HEK293 (cell line): ENCODE results near the gene HDC.

Experiments
- KLF1 ChIP-seq: fragments of 450-650 bp; formaldehyde crosslinking; IDR thresholded peaks from 2 replicates; pipeline ENCODE4 v1.5.1; 2016; ENCODE audit warnings: missing biosample characterization, missing genetic modification characterization
- KLF17 ChIP-seq: fragments of 450-650 bp; formaldehyde crosslinking; IDR thresholded peaks from 2 replicates; pipeline ENCODE4 v1.5.1; 2016; ENCODE audit warnings: missing biosample characterization, missing genetic modification characterization
- KLF8 ChIP-seq: fragments of 450-650 bp; formaldehyde crosslinking; IDR thresholded peaks from 2 replicates; pipeline ENCODE4 v1.5.1; 2016; ENCODE audit warnings: missing biosample characterization, missing genetic modification characterization
- REST ChIP-seq: fragments of 450-650 bp; formaldehyde crosslinking; IDR thresholded peaks from 2 replicates; pipeline ENCODE4 v1.5.1; 2016; ENCODE audit warnings: missing biosample characterization, missing genetic modification characterization
- SP2 ChIP-seq: fragments of 450-650 bp; formaldehyde crosslinking; IDR thresholded peaks from 2 replicates; pipeline ENCODE4 v1.5.1; 2016; ENCODE audit warnings: missing biosample characterization, missing genetic modification characterization
- ZBTB1 ChIP-seq: fragments of 450-650 bp; formaldehyde crosslinking; IDR thresholded peaks from 2 replicates; pipeline ENCODE4 v1.5.1; 2016; ENCODE audit warnings: missing biosample characterization, missing genetic modification characterization
- ZBTB21 ChIP-seq: fragments of 450-650 bp; formaldehyde crosslinking; IDR thresholded peaks from 2 replicates; pipeline ENCODE4 v1.5.1; 2017; ENCODE audit warnings: missing biosample characterization, missing genetic modification characterization
- ZBTB26 ChIP-seq: fragments of 450-650 bp; formaldehyde crosslinking; optimal IDR thresholded peaks from 2 replicates; pipeline ENCODE3; 2016; ENCODE audit warnings: missing biosample characterization, mild to moderate bottlenecking, missing genetic modification characterization
- ZFP3 ChIP-seq: fragments of 450-650 bp; formaldehyde crosslinking; IDR thresholded peaks from 2 replicates; pipeline ENCODE4 v1.5.1; 2016; ENCODE audit warnings: low read depth, missing biosample characterization, missing genetic modification characterization
- ZFP37 ChIP-seq: fragments of 450-650 bp; formaldehyde crosslinking; IDR thresholded peaks from 2 replicates; pipeline ENCODE4 v1.5.1; 2016; ENCODE audit warnings: missing biosample characterization, missing genetic modification characterization
- ZNF112 ChIP-seq: fragments of 450-650 bp; formaldehyde crosslinking; IDR thresholded peaks from 2 replicates; pipeline ENCODE4 v1.5.0; 2017; ENCODE audit warnings: missing biosample characterization, missing genetic modification characterization
- ZNF132 ChIP-seq: fragments of 450-650 bp; formaldehyde crosslinking; IDR thresholded peaks from 2 replicates; pipeline ENCODE4 v1.5.1; 2017; ENCODE audit warnings: missing biosample characterization, missing genetic modification characterization, borderline replicate concordance
- ZNF19 ChIP-seq: fragments of 450-650 bp; formaldehyde crosslinking; IDR thresholded peaks from 2 replicates; pipeline ENCODE4; 2016; ENCODE audit warnings: missing biosample characterization, missing genetic modification characterization, low read depth
- ZNF2 ChIP-seq: fragments of 450-650 bp; formaldehyde crosslinking; IDR thresholded peaks from 2 replicates; pipeline ENCODE4 v1.5.1; 2016; ENCODE audit warnings: missing biosample characterization, missing genetic modification characterization
- ZNF214 ChIP-seq: fragments of 450-650 bp; formaldehyde crosslinking; IDR thresholded peaks from 2 replicates; pipeline ENCODE4 v1.5.1; 2017; ENCODE audit warnings: missing biosample characterization, mild to moderate bottlenecking, missing genetic modification characterization, borderline replicate concordance
- ZNF239 ChIP-seq: fragments of 450-650 bp; formaldehyde crosslinking; IDR thresholded peaks from 2 replicates; pipeline ENCODE4 v1.5.1; 2016; ENCODE audit warnings: missing biosample characterization, missing genetic modification characterization
- ZNF530 ChIP-seq: fragments of 450-650 bp; formaldehyde crosslinking; IDR thresholded peaks from 2 replicates; pipeline ENCODE4 v1.5.1; 2016; ENCODE audit warnings: low read depth, missing biosample characterization, missing genetic modification characterization
- ZNF544 ChIP-seq: fragments of 450-650 bp; formaldehyde crosslinking; IDR thresholded peaks from 2 replicates; pipeline ENCODE4 v1.5.0; 2017; ENCODE audit warnings: missing biosample characterization, missing genetic modification characterization
- ZNF555 ChIP-seq: fragments of 450-650 bp; formaldehyde crosslinking; conservative IDR thresholded peaks from 2 replicates; pipeline ENCODE4 v1.5.1; 2017; ENCODE audit warnings: missing biosample characterization, mild to moderate bottlenecking, missing genetic modification characterization, inconsistent platforms
- ZNF585B ChIP-seq: fragments of 450-650 bp; formaldehyde crosslinking; IDR thresholded peaks from 2 replicates; pipeline ENCODE4 v1.5.1; 2016; ENCODE audit warnings: missing biosample characterization, missing genetic modification characterization
- ZNF791 ChIP-seq: fragments of 450-650 bp; formaldehyde crosslinking; IDR thresholded peaks from 2 replicates; pipeline ENCODE4 v1.5.1; 2016; ENCODE audit warnings: missing biosample characterization, missing genetic modification characterization
- ZNF792 ChIP-seq: fragments of 450-650 bp; formaldehyde crosslinking; IDR thresholded peaks from 2 replicates; pipeline ENCODE4 v1.5.1; 2016; ENCODE audit warnings: missing biosample characterization, missing genetic modification characterization
- ZNF837 ChIP-seq: fragments of 450-650 bp; formaldehyde crosslinking; IDR thresholded peaks from 2 replicates; pipeline ENCODE4 v1.5.1; 2016; ENCODE audit warnings: missing biosample characterization, missing genetic modification characterization
- TF ChIP-seq, protein P1 (sequence below): fragments of 450-650 bp; formaldehyde crosslinking; IDR thresholded peaks from 2 replicates; pipeline ENCODE4 v1.5.1; 2016; ENCODE audit warnings: missing biosample characterization, missing genetic modification characterization
- TF ChIP-seq, protein P2 (sequence below): fragments of 450-650 bp; formaldehyde crosslinking; conservative IDR thresholded peaks from 2 replicates; pipeline ENCODE4 v1.5.1; 2016; ENCODE audit warnings: low read depth, missing biosample characterization, missing genetic modification characterization
- TF ChIP-seq, protein P3 (sequence below): fragments of 450-650 bp; formaldehyde crosslinking; IDR thresholded peaks from 2 replicates; pipeline ENCODE4 v1.5.1; 2017; ENCODE audit warnings: missing biosample characterization, missing genetic modification characterization

The HDC gene

GRCh38 chr15:50256188-50257041, 9.1 kb downstream of the HDC start (continued):
- TF ChIP-seq ZFP3 (tag by site-specific recombination) (no peak), ZBTB1 (tag by site-specific recombination) (no peak), KLF1 (tag by site-specific recombination) (peak; percentile 78), ZBTB26 (tag by site-specific recombination) (no peak), ZNF555 (tag by site-specific recombination) (no peak), KLF8 (tag by site-specific recombination) (0 out of 2 replicates have a peak, but pooled peaks have one; percentile 35), ZNF530 (tag by site-specific recombination) (no peak), ZNF112 (tag by site-specific recombination) (no peak), ZNF791 (tag by site-specific recombination) (no peak), REST (tag by site-specific recombination) (no peak), ZFP37 (no peak), ZNF214 (tag by site-specific recombination) (no peak), ZNF585B (tag by site-specific recombination) (no peak), ZNF792 (tag by site-specific recombination) (no peak), ZBTB21 (tag by site-specific recombination) (no peak), KLF17 (peak; percentile 49; the same call in 1 of the 2 replicates), ZNF2 (no peak), ZNF239 (tag by site-specific recombination) (no peak), ZNF19 (tag by site-specific recombination) (no peak), ZNF544 (no peak), ZNF837 (tag by site-specific recombination) (no peak), ZNF132 (no peak), SP2 (tag by site-specific recombination) (no peak)
- TF ChIP-seq, protein P1, sequence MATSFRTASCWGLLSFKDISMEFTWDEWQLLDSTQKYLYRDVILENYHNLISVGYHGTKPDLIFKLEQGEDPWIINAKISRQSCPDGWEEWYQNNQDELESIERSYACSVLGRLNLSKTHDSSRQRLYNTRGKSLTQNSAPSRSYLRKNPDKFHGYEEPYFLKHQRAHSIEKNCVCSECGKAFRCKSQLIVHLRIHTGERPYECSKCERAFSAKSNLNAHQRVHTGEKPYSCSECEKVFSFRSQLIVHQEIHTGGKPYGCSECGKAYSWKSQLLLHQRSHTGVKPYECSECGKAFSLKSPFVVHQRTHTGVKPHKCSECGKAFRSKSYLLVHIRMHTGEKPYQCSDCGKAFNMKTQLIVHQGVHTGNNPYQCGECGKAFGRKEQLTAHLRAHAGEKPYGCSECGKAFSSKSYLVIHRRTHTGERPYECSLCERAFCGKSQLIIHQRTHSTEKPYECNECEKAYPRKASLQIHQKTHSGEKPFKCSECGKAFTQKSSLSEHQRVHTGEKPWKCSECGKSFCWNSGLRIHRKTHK: no peak
- TF ChIP-seq, protein P2, sequence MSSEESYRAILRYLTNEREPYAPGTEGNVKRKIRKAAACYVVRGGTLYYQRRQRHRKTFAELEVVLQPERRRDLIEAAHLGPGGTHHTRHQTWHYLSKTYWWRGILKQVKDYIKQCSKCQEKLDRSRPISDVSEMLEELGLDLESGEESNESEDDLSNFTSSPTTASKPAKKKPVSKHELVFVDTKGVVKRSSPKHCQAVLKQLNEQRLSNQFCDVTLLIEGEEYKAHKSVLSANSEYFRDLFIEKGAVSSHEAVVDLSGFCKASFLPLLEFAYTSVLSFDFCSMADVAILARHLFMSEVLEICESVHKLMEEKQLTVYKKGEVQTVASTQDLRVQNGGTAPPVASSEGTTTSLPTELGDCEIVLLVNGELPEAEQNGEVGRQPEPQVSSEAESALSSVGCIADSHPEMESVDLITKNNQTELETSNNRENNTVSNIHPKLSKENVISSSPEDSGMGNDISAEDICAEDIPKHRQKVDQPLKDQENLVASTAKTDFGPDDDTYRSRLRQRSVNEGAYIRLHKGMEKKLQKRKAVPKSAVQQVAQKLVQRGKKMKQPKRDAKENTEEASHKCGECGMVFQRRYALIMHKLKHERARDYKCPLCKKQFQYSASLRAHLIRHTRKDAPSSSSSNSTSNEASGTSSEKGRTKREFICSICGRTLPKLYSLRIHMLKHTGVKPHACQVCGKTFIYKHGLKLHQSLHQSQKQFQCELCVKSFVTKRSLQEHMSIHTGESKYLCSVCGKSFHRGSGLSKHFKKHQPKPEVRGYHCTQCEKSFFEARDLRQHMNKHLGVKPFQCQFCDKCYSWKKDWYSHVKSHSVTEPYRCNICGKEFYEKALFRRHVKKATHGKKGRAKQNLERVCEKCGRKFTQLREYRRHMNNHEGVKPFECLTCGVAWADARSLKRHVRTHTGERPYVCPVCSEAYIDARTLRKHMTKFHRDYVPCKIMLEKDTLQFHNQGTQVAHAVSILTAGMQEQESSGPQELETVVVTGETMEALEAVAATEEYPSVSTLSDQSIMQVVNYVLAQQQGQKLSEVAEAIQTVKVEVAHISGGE: no peak
- TF ChIP-seq, protein P3, sequence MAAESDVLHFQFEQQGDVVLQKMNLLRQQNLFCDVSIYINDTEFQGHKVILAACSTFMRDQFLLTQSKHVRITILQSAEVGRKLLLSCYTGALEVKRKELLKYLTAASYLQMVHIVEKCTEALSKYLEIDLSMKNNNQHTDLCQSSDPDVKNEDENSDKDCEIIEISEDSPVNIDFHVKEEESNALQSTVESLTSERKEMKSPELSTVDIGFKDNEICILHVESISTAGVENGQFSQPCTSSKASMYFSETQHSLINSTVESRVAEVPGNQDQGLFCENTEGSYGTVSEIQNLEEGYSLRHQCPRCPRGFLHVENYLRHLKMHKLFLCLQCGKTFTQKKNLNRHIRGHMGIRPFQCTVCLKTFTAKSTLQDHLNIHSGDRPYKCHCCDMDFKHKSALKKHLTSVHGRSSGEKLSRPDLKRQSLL: no peak
